Osteoblast (primary cell): Measurements from ENCODE around the gene PARM1. TPM values are rescaled to one million over a fixed set of nuclear protein-coding genes. Genes with fewer than 3 reads are reported as not detected.

Experiments
- DNase-seq: peaks from one replicate; pipeline ENCODE4 v3.0.0; 2011; ENCODE audit warnings: low spot score, mixed read lengths; ENCODE audit not compliant: insufficient read length; ENCODE audit errors: missing footprints
- H2AFZ ChIP-seq: 2 replicates; pipeline ENCODE4 v1.6.0; 2011; ENCODE audit warnings: mild to moderate bottlenecking, low read length
- H3K27ac ChIP-seq: 2 replicates; pipeline ENCODE4 v1.5.1; 2011; ENCODE audit warnings: mild to moderate bottlenecking, low read depth, low read length, moderate library complexity
- H3K27me3 ChIP-seq: 2 replicates; pipeline ENCODE4 v1.6.0; 2012; ENCODE audit warnings: mild to moderate bottlenecking, control low read depth, inconsistent platforms, low read length, moderate library complexity; ENCODE audit not compliant: insufficient read depth
- H3K36me3 ChIP-seq: 2 replicates; pipeline ENCODE4 v1.5.1; 2011; ENCODE audit warnings: mild to moderate bottlenecking, low read length, control low read depth, moderate library complexity; ENCODE audit not compliant: insufficient read depth
- H3K4me1 ChIP-seq: 2 replicates; pipeline ENCODE4 v1.5.1; 2011; ENCODE audit warnings: mild to moderate bottlenecking, low read length, control low read depth, moderate library complexity; ENCODE audit not compliant: insufficient read depth
- H3K4me2 ChIP-seq: 2 replicates; pipeline ENCODE4 v1.6.0; 2011; ENCODE audit warnings: mild to moderate bottlenecking, low read length; ENCODE audit not compliant: insufficient read depth
- H3K4me3 ChIP-seq: fragments of 200-600 bp; sonication (generic); 3 replicates; pipeline ENCODE4 v1.5.1; 2012; ENCODE audit warnings: mild to moderate bottlenecking, low read length, inconsistent platforms; ENCODE audit not compliant: insufficient read depth
- H3K79me2 ChIP-seq: 2 replicates; pipeline ENCODE4 v1.6.0; 2012; ENCODE audit warnings: mild to moderate bottlenecking, low read length, control low read depth, inconsistent platforms; ENCODE audit not compliant: insufficient read depth
- H3K9me3 ChIP-seq: 2 replicates; pipeline ENCODE4 v1.5.1; 2011; ENCODE audit warnings: low read depth, low read length, control low read depth
- H4K20me1 ChIP-seq: 2 replicates; pipeline ENCODE4 v1.6.0; 2012; ENCODE audit warnings: mild to moderate bottlenecking, low read length, control low read depth; ENCODE audit not compliant: insufficient read depth
- CTCF ChIP-seq: IDR thresholded peaks from 2 replicates; pipeline ENCODE4 v1.5.1; 2011; ENCODE audit warnings: mild to moderate bottlenecking, low read depth, low read length, moderate library complexity; ENCODE audit errors: extremely low read depth
- total RNA-seq: library from RNA; depleted of rRNA; stranded (reverse); fragments of >200 nt; gene quantifications from 2 replicates; pipeline ENCODE4 v1.2.3, GENCODE V29; 2012

The PARM1 gene
- total RNA-seq, 1 donor: not detected

DNA sequence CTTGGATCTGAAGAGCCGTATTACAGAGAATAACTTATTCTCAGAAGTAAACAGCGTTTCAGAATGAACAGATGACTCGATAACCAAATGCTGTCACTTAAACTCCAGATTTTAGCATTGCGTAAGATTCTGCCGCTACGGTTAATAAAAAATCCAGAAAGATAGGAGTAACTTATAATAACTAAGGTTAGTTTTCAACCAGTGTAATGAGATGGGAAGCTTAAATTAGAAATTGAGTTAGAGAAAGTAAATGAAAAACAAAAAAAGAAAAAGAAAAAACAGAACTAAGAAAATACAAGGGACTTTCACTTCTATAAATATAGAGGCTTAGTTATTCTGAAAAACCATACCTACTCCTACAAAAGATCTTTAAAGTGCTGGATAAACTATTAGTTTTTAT lies 13.1 kb upstream of the PARM1 start:
- Histone ChIP-seq H3K9me3 (no peaks in the 10 kb centered on the region), H3K27me3 (no peaks in the 10 kb centered on the region), H3K27ac (no peak overlapping the region), H4K20me1 (no peaks in the 10 kb centered on the region), H3K36me3 (no peaks in the 10 kb centered on the region), H2AFZ (no peak overlapping the region), H3K4me1 (no peaks in the 10 kb centered on the region), H3K79me2 (no peaks in the 10 kb centered on the region), H3K4me3 (no peak overlapping the region), H3K4me2 (no peak overlapping the region)
- TF ChIP-seq CTCF: no peak
- DNase-seq: no peak

- H4K20me1 ChIP-seq: no peaks in the 10 kb centered on the region
- no peaks in the 10 kb centered on the region for H3K4me1 ChIP-seq
- H3K27ac ChIP-seq: no peak overlapping the region
- H3K4me3 ChIP-seq: no peak overlapping the region
- no peak for TF ChIP-seq CTCF
- H3K9me3 ChIP-seq: no peaks in the 10 kb centered on the region
- no peaks in the 10 kb centered on the region for H3K27me3 ChIP-seq
- no peaks in the 10 kb centered on the region for H3K79me2 ChIP-seq
- H3K4me2 ChIP-seq: no peak overlapping the region
- H3K36me3 ChIP-seq: no peaks in the 10 kb centered on the region
- no peak for DNase-seq
- no peak overlapping the region for H2AFZ ChIP-seq
These were observed 12.2 kb upstream of the PARM1 start for GRCh38 chr4:74920704-74921103.

- Histone ChIP-seq H3K36me3 (no peaks in the 10 kb centered on the region), H4K20me1 (no peaks in the 10 kb centered on the region), H3K27me3 (no peaks in the 10 kb centered on the region), H3K4me3 (no peak overlapping the region), H3K27ac (no peak overlapping the region), H2AFZ (no peak overlapping the region), H3K79me2 (no peaks in the 10 kb centered on the region), H3K4me2 (no peak overlapping the region), H3K9me3 (no peaks in the 10 kb centered on the region), H3K4me1 (no peaks in the 10 kb centered on the region)
- no peak for TF ChIP-seq CTCF
- DNase-seq: no peak
These were observed 11.4 kb upstream of the PARM1 start for GRCh38 chr4:74921490-74921889.

- peaks cover 4% of the 10 kb centered on the region for H3K27me3 ChIP-seq
- TF ChIP-seq CTCF: no peak
- H3K9me3 ChIP-seq: no peaks in the 10 kb centered on the region
- H3K36me3 ChIP-seq: no peaks in the 10 kb centered on the region
- H3K79me2 ChIP-seq: no peaks in the 10 kb centered on the region
- DNase-seq: no peak
- H3K4me1 ChIP-seq: no peaks in the 10 kb centered on the region
- H2AFZ ChIP-seq: no peak overlapping the region
- H3K4me2 ChIP-seq: no peak overlapping the region
- H4K20me1 ChIP-seq: no peaks in the 10 kb centered on the region
- no peak overlapping the region for H3K27ac ChIP-seq
- H3K4me3 ChIP-seq: no peak overlapping the region
These were observed 6.9 kb upstream of the PARM1 start for GRCh38 chr4:74926007-74926406.
